ENCODE data around the gene NSMF. TPM values are rescaled to one million over a fixed set of nuclear protein-coding genes. Genes with fewer than 3 reads are reported as not detected.

The NSMF gene
- total and polyA plus RNA-seq, 2 of the 4 experiments (the other 2 are of a cell fraction) = 7.7 to 40.9 TPM

GRCh38 chr9:137432687-137433348 lies 26.3 kb downstream of the NSMF start:
- CTCF ChIA-PET = no interaction called here
- H3K4ac ChIP-seq (ENCODE audit: low read depth, low read length) = no peak overlapping the region
- POLR2A ChIA-PET (ENCODE audit: unreplicated experiment) = no interaction called here

More at GRCh38 chr9:137432687-137433348, 26.3 kb downstream of the NSMF start:
- no peak overlapping the region for H4K91ac ChIP-seq (ENCODE audit: insufficient read depth, low read depth, low read length)
- no peaks in the 10 kb centered on the region for H4K20me1 ChIP-seq (ENCODE audit: insufficient read depth, low read length)
- no TSS peak for BruUV-seq (replicated peaks)
- no peak overlapping the region for H3K4me2 ChIP-seq (ENCODE audit: low read depth, low read length)
- H2BK20ac ChIP-seq (ENCODE audit: low read depth, low read length) = no peak overlapping the region
- WGBS, 2 experiments (ENCODE audit: extremely low coverage in 2 of 2, insufficient read length in 1 of 2) = 83% methylated on average over 2 of the region's 20 CpGs; no CpG with 5 or more reads in 1 of the 2 experiments
- H2AFZ ChIP-seq (replicated peaks; ENCODE audit: low read length, poor library complexity) = peak overlapping the region; percentile 23
- no peaks in the 10 kb centered on the region for H3K36me3 ChIP-seq (ENCODE audit: control insufficient read depth, insufficient read depth, low read length)
- no peaks in the 10 kb centered on the region for H3K9me1 ChIP-seq (ENCODE audit: insufficient read depth, low read length)
- no peak overlapping the region for H4K8ac ChIP-seq (ENCODE audit: low read depth in 2 of 2, low read length in 2 of 2)
- H3K56ac ChIP-seq (ENCODE audit: extremely low read depth, insufficient read depth, low read length) = no peak overlapping the region
- no peak overlapping the region for H3K9ac ChIP-seq (ENCODE audit: low read depth, low read length)
- H3K4me1 ChIP-seq (ENCODE audit: control insufficient read depth, insufficient read depth, low read length) = peaks cover 5% of the 10 kb centered on the region
- in situ Hi-C loops (cut with MboI; ENCODE audit: low sequenced_read_pairs) = no loop called here
- intact Hi-C loops (cut with micrococcal nuclease) = no loop called here
- DNase-seq (no peak), ATAC-seq (ENCODE audit: low read depth) (no peak)
- H3K18ac ChIP-seq (ENCODE audit: low read depth, low read length) = no peak overlapping the region
- no peak overlapping the region for H4K5ac ChIP-seq (ENCODE audit: low read depth, low read length)
- no peaks in the 10 kb centered on the region for H3K79me1 ChIP-seq (ENCODE audit: low read depth in 1 of 2, low read length in 2 of 2)
- no peak overlapping the region for H2AK9ac ChIP-seq (replicated peaks; ENCODE audit: low read depth, low read length, poor library complexity)
- H2BK15ac ChIP-seq (ENCODE audit: low read depth, low read length) = no peak overlapping the region
- H3K27ac ChIP-seq (ENCODE audit: insufficient read depth, low read length) = no peak overlapping the region
- H3K9me3 ChIP-seq (ENCODE audit: control insufficient read depth, insufficient read depth, low read length) = no peaks in the 10 kb centered on the region
- H3K14ac ChIP-seq (replicated peaks; ENCODE audit: low read depth, low read length) = no peak overlapping the region
- H2BK120ac ChIP-seq (ENCODE audit: low read depth, low read length) = no peak overlapping the region
- no peak overlapping the region for H3K4me3 ChIP-seq (ENCODE audit: insufficient read depth, low read depth, low read length)
- dilution Hi-C loops (cut with HindIII; ENCODE audit: low sequenced_read_pairs, unreplicated experiment) = no loop called here
- no peaks in the 10 kb centered on the region for H3K27me3 ChIP-seq (ENCODE audit: control insufficient read depth, insufficient read depth, low read length)
- H3K23ac ChIP-seq (ENCODE audit: low read depth, low read length) = no peak overlapping the region
- no peak overlapping the region for H2AK5ac ChIP-seq (ENCODE audit: low read depth, low read length)
- H2BK5ac ChIP-seq (ENCODE audit: low read depth, low read length, poor library complexity, severe bottlenecking) = no peak overlapping the region
- TF ChIP-seq POLR2A (IDR thresholded peaks at IDR 0.05; ENCODE audit: low read depth, low read length) = no peak

All from IMR-90 (cell line).